H1 (cell line): Measurements from ENCODE around the gene ADK. TPM values are rescaled to one million over a fixed set of nuclear protein-coding genes. Genes with fewer than 3 reads are reported as not detected.

Source experiments
- CTCF ChIA-PET: fragments of 300-600 bp; sonication (Branson Sonifier 250); formaldehyde crosslinking; loops from one replicate; lab custom pipeline; 2021; ENCODE audit not compliant: partially characterized antibody; lab: Charles Lee
- POLR2A ChIA-PET: fragments of 300-600 bp; sonication (Branson Sonifier 250); formaldehyde crosslinking; loops from one replicate; lab custom pipeline; 2021; ENCODE audit warnings: inconsistent platforms; ENCODE audit not compliant: partially characterized antibody; lab: Charles Lee
- DNase-seq, 2 experiments: peaks; one replicate each; pipeline versions ENCODE4 v3.0.0 to v3.0.0-alpha.2; 2010 to 2022; ENCODE audit warnings: low spot score in 2 of 2, low read depth in 1 of 2, mixed read lengths in 1 of 2
- FAIRE-seq: peaks from 2 replicates; lab custom pipeline; 2011; peaks lifted over from hg19 to GRCh38; lab: Jason Lieb, UNC
- H2AFZ ChIP-seq: 2 replicates; pipeline ENCODE4 v1.8.1; 2012; ENCODE audit warnings: low read length, inconsistent platforms
- H2AK5ac ChIP-seq: 2 replicates; pipeline ENCODE4 v1.6.1; 2013; ENCODE audit warnings: low read depth, low read length
- H2BK120ac ChIP-seq: replicated peaks from 2 replicates; pipeline ENCODE3; 2013; ENCODE audit warnings: low read depth, low read length, inconsistent platforms
- H2BK12ac ChIP-seq: 2 replicates; pipeline ENCODE4 v1.6.1; 2013; ENCODE audit warnings: low read depth, low read length
- H2BK15ac ChIP-seq: 2 replicates; pipeline ENCODE4 v1.6.1; 2013; ENCODE audit warnings: low read length
- H2BK20ac ChIP-seq: 2 replicates; pipeline ENCODE4 v1.6.1; 2013; ENCODE audit warnings: low read length
- H2BK5ac ChIP-seq: 2 replicates; pipeline ENCODE4 v1.6.1; 2013; ENCODE audit warnings: low read depth, low read length
- H3K14ac ChIP-seq: 2 replicates; pipeline ENCODE4 v1.6.1; 2013; ENCODE audit warnings: inconsistent platforms; ENCODE audit not compliant: insufficient read length
- H3K18ac ChIP-seq: 2 replicates; pipeline ENCODE4 v1.6.1; 2013; ENCODE audit warnings: low read length; ENCODE audit errors: extremely low read depth
- H3K23ac ChIP-seq: 2 replicates; pipeline ENCODE4 v1.6.1; 2013; ENCODE audit warnings: inconsistent platforms; ENCODE audit not compliant: insufficient read length
- H3K23me2 ChIP-seq: 2 replicates; pipeline ENCODE4 v1.6.1; 2013; ENCODE audit warnings: low read depth, low read length
- H3K27ac ChIP-seq: 2 replicates; pipeline ENCODE4 v1.6.1; 2011; ENCODE audit warnings: low read depth, low read length, inconsistent platforms
- H3K27me3 ChIP-seq, 4 experiments: replicated peaks in 1 of 4; 1 replicate in 1 of 4; 2 replicates in 3 of 4; pipeline versions ENCODE4 v1.6.1 to v1.8.1; 2011 to 2013; ENCODE audit warnings: low read length in 3 of 4, mild to moderate bottlenecking in 3 of 4, inconsistent platforms in 2 of 4, mixed read lengths in 2 of 4, moderate library complexity in 1 of 4; ENCODE audit not compliant: control insufficient read depth in 3 of 4, insufficient read depth in 3 of 4; ENCODE audit errors: extremely low read depth in 1 of 4
- H3K36me3 ChIP-seq, 4 experiments: 2 replicates each; pipeline versions ENCODE4 v1.6.1 to v1.8.1; 2011 to 2013; ENCODE audit warnings: mild to moderate bottlenecking in 4 of 4, low read length in 3 of 4, moderate library complexity in 2 of 4, control low read depth in 1 of 4, inconsistent platforms in 1 of 4; ENCODE audit not compliant: insufficient read depth in 4 of 4, control insufficient read depth in 2 of 4
- H3K4ac ChIP-seq: replicated peaks from 2 replicates; pipeline ENCODE3; 2013; ENCODE audit warnings: low read length, low read depth, mixed read lengths, inconsistent platforms; ENCODE audit not compliant: insufficient read length
- H3K4me1 ChIP-seq, 4 experiments: replicated peaks in 1 of 4; 1 replicate in 1 of 4; 2 replicates in 3 of 4; pipeline versions ENCODE4 v1.6.1 to v1.8.1; 2011 to 2013; ENCODE audit warnings: low read length in 3 of 4, inconsistent platforms in 2 of 4, mixed read lengths in 1 of 4; ENCODE audit not compliant: insufficient read depth in 4 of 4, control insufficient read depth in 3 of 4
- H3K4me2 ChIP-seq, 2 experiments: 2 replicates each; pipeline versions ENCODE4 v1.6.1 to v1.8.1; 2011 to 2013; ENCODE audit warnings: low read depth in 2 of 2, low read length in 2 of 2, control low read depth in 1 of 2, inconsistent platforms in 1 of 2, mild to moderate bottlenecking in 1 of 2; ENCODE audit not compliant: insufficient read depth in 1 of 2
- H3K4me3 ChIP-seq, 4 experiments: fragments of 200-600, 300-600 bp in 1 of 4; sonication (generic), shearing (Covaris generic), sonication (Bioruptor Twin) in 1 of 4; 2 replicates each; pipeline versions ENCODE4 v1.5.1 to v1.8.1; 2011 to 2016; ENCODE audit warnings: low read length in 4 of 4, low read depth in 3 of 4, control low read depth in 2 of 4, inconsistent platforms in 2 of 4, mild to moderate bottlenecking in 2 of 4, mixed read lengths in 1 of 4, moderate library complexity in 1 of 4; ENCODE audit not compliant: insufficient read depth in 2 of 4; ENCODE audit errors: extremely low read depth in 1 of 4
- H3K56ac ChIP-seq: replicated peaks from 2 replicates; pipeline ENCODE3; 2013; ENCODE audit warnings: low read depth, mild to moderate bottlenecking, mixed read lengths, low read length, inconsistent platforms; ENCODE audit not compliant: insufficient read length
- H3K79me1 ChIP-seq: 2 replicates; pipeline ENCODE4 v1.6.1; 2013; ENCODE audit warnings: low read depth, low read length, control low read depth
- H3K79me2 ChIP-seq, 2 experiments: 2 replicates each; pipeline versions ENCODE4 v1.6.1 to v1.8.1; 2012 to 2013; ENCODE audit warnings: low read length in 2 of 2, mild to moderate bottlenecking in 2 of 2, inconsistent platforms in 1 of 2; ENCODE audit not compliant: insufficient read depth in 2 of 2, control insufficient read depth in 1 of 2
- H3K9ac ChIP-seq, 4 experiments: replicated peaks in 1 of 4; 1 replicate in 1 of 4; 2 replicates in 3 of 4; pipeline versions ENCODE4 v1.6.1 to v1.8.1; 2011 to 2013; ENCODE audit warnings: low read depth in 3 of 4, low read length in 3 of 4, control low read depth in 2 of 4, mild to moderate bottlenecking in 2 of 4, moderate library complexity in 2 of 4, inconsistent platforms in 1 of 4; ENCODE audit errors: extremely low read depth in 1 of 4
- H3K9me3 ChIP-seq, 2 experiments: 2 replicates each; pipeline versions ENCODE4 v1.6.1 to v1.8.1; 2012 to 2013; ENCODE audit warnings: mild to moderate bottlenecking in 2 of 2, moderate library complexity in 2 of 2, control low read depth in 1 of 2, inconsistent platforms in 1 of 2, low read depth in 1 of 2, low read length in 1 of 2, mixed read lengths in 1 of 2; ENCODE audit not compliant: insufficient read depth in 2 of 2
- H4K20me1 ChIP-seq, 2 experiments: replicated peaks in 1 of 2; 2 replicates each; pipeline versions ENCODE3 to v1.8.1; 2011 to 2013; ENCODE audit warnings: inconsistent platforms in 2 of 2, low read length in 2 of 2, mild to moderate bottlenecking in 1 of 2; ENCODE audit not compliant: insufficient read depth in 2 of 2, control insufficient read depth in 1 of 2
- H4K5ac ChIP-seq: 2 replicates; pipeline ENCODE4 v1.6.1; 2013; ENCODE audit warnings: low read length, low read depth, mixed read lengths, inconsistent platforms; ENCODE audit not compliant: insufficient read length
- H4K8ac ChIP-seq: 2 replicates; pipeline ENCODE4 v1.8.0; 2013; ENCODE audit warnings: mild to moderate bottlenecking, moderate library complexity, low read length, inconsistent platforms; ENCODE audit not compliant: insufficient read depth; ENCODE audit errors: extremely low read depth
- H4K91ac ChIP-seq: replicated peaks from 2 replicates; pipeline ENCODE3; 2013; ENCODE audit warnings: low read length, mixed read lengths, inconsistent platforms; ENCODE audit not compliant: insufficient read length
- BCL11A ChIP-seq, 2 experiments: IDR thresholded peaks; one replicate each; pipeline ENCODE4 v1.6.1; 2011; ENCODE audit warnings: low read depth in 2 of 2, low read length in 2 of 2, mild to moderate bottlenecking in 2 of 2
- CREB1 ChIP-seq: IDR thresholded peaks from 2 replicates; pipeline ENCODE4 v1.6.1; 2012; ENCODE audit warnings: inconsistent platforms
- JUND ChIP-seq: IDR thresholded peaks from 2 replicates; pipeline ENCODE4 v1.6.1; 2011; ENCODE audit warnings: mild to moderate bottlenecking, improper control_type of control experiment, low read length
- SIX5 ChIP-seq: IDR thresholded peaks from 2 replicates; pipeline ENCODE4 v1.6.1; 2011; ENCODE audit warnings: mild to moderate bottlenecking, low read depth, low read length
- SP4 ChIP-seq: IDR thresholded peaks from 2 replicates; pipeline ENCODE4 v1.6.1; 2012; ENCODE audit warnings: low read length, inconsistent platforms
- WGBS, 2 experiments: shearing (Covaris generic) in 1 of 2; methylation state at CpG; one replicate each; pipeline versions ENCODE4 v1.1.6 to v1.1.7; 2013 to 2015; ENCODE audit warnings: low lambda C conversion rate in 2 of 2, mixed read lengths in 2 of 2, inconsistent platforms in 1 of 2, low coverage in 1 of 2, missing lambda C conversion rate in 1 of 2; ENCODE audit not compliant: insufficient replicate concordance in 2 of 2, insufficient coverage in 1 of 2, insufficient read length in 1 of 2; ENCODE audit errors: extremely low coverage in 1 of 2, missing lambda C conversion rate in 1 of 2; 5-methylcytosine and 5-hydroxymethylcytosine counted together
- polyA plus RNA-seq, 7 experiments: library from polyadenylated mRNA; depleted of rRNA in 3 of 7; stranded (reverse) in 5 of 7; unstranded in 2 of 7; fragments of >200 nt in 5 of 7; fragments of 200-250 nt in 2 of 7; gene quantifications; 1 replicate in 5 of 7; 2 replicates in 1 of 7; 4 replicates in 1 of 7; pipeline versions ENCODE4 v1.2.1 to v1.2.3, GENCODE V29; 2011 to 2013; ENCODE audit warnings: missing spikeins in 2 of 7, mixed read lengths in 2 of 7
- total RNA-seq: library from RNA; stranded (reverse); fragmentation: NEBNext Ultra II Directional; extraction: Animal tissue kit (Norgen Biotek cat#: 25700); gene quantifications from 2 replicates; pipeline ENCODE4 v1.2.1, GENCODE V29; 2021
- TF ChIP-seq, protein P1 (sequence below): IDR thresholded peaks from 2 replicates; pipeline ENCODE4 v1.6.1; 2011; ENCODE audit warnings: low read length, improper control_type of control experiment

The ADK gene
- total and polyA plus RNA-seq, 2 of the 8 experiments (the other 6 are each of a cell fraction or from before 2014, with no cell fraction given): 12.3 to 42.4 TPM

DNA sequence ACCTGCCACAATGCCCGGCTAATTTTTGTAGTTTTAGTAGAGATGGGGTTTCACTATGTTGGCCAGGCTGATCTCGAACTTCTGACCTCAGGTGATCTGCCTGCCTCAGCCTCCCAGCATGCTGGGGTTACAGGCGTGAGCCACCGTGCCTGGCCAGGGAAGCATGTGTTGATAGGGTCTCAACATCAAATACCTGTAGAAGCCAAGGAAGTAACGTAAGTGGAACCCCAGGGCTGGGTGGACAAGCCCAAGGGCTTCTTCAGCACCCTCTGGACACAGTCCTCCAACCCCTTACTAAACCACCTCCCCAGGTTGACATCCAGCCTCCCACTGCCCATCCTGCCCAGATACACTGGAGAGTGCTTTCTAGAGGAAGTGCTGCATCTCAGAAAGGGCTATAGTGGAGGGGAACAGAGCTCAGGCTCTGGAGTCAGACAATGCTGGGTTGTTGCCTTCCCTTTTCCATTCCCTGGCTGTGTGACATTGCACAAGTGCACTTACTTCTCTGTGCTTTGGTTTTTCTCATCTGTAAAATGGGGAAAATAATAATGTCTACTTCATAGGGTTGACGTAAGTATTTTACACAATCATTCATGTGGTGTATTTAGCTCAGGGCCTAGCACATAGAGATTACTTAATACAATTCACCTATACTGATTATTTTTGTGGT, 601.5 kb downstream of the ADK start:
- Histone ChIP-seq H2BK12ac (no peak overlapping the region), H3K27me3 (no peaks in the 10 kb centered on the region), H3K79me1 (no peaks in the 10 kb centered on the region; the same call in 1 of the 2 replicates), H3K18ac (no peak overlapping the region), H2BK120ac (no peak overlapping the region), H3K4me1 (peaks cover 0 to 9% (median 6%) of the 10 kb centered on the region in 4 experiments; a peak in 4 of 7 replicates), H3K9ac (no peak overlapping the region), H4K20me1 (no peaks in the 10 kb centered on the region), H2BK5ac (no peak overlapping the region), H3K4me2 (no peak overlapping the region), H3K4me3 (no peak overlapping the region), H4K5ac (no peak overlapping the region), H3K79me2 (no peaks in the 10 kb centered on the region), H4K8ac (no peak overlapping the region), H3K4ac (no peak overlapping the region), H3K9me3 (no peaks in the 10 kb centered on the region), H3K14ac (no peak overlapping the region), H3K56ac (no peak overlapping the region), H2AK5ac (no peak overlapping the region), H3K36me3 (no peaks in the 10 kb centered on the region), H2AFZ (no peak overlapping the region), H2BK15ac (no peak overlapping the region), H3K27ac (no peak overlapping the region), H4K91ac (no peak overlapping the region), H3K23ac (no peak overlapping the region), H2BK20ac (no peak overlapping the region), H3K23me2 (no peaks in the 10 kb centered on the region)
- FAIRE-seq: no peak
- TF ChIP-seq CREB1 (no peak), SP4 (no peak), JUND (no peak), BCL11A (IDR thresholded peaks at IDR 0.05; ENCODE audit: low read depth in 2 of 2, low read length in 2 of 2) (no peak), SIX5 (no peak)
- TF ChIP-seq, protein P1, sequence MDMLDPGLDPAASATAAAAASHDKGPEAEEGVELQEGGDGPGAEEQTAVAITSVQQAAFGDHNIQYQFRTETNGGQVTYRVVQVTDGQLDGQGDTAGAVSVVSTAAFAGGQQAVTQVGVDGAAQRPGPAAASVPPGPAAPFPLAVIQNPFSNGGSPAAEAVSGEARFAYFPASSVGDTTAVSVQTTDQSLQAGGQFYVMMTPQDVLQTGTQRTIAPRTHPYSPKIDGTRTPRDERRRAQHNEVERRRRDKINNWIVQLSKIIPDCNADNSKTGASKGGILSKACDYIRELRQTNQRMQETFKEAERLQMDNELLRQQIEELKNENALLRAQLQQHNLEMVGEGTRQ: no peak
- ChIA-PET CTCF (no interaction called here), POLR2A (no interaction called here)
- no peak for DNase-seq
- WGBS, 2 experiments: 90% methylated on average over 6 of the region's 6 CpGs; no CpG with 5 or more reads in 1 of the 2 experiments
